Measurements from ENCODE around the gene PRKAG2.

The PRKAG2 gene

GRCh38 chr7:151520419-151521261, 356.3 kb downstream of the PRKAG2 start:
- TF ChIP-seq ZBTB7A (IDR thresholded peaks at IDR 0.05; ENCODE audit: low read depth): no peak

DNA sequence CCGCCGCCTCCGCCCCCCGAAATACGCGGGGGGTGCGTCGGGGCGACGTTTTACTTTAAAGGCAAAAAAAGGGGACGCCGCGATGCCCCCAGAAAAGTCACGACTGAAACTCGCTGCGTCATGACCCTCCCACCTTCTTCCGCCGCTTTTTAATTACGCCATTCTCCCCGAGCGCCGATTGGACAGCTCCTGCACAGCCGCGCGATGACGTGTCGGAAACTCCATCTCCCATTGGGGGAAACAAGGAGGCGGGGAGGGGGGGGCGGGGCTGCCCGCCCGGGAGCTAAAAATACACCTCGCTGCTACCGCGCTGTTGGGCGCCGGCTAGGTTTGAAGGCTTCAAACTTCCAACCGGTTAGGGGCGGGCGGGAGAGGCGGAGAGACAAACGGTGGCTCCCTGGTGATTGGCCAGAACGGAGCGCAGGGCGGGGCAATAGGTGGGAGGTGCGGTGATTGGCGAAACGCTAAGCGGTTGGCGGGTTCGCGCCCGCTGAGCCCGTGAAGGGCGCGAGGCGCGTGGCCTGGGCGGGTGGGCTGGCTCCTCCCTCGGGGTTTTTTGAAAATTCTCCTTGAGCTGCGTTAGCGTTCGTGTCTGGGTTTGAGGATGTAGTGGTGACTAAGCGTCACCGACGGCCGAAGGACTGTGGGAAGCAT, 357.0 kb downstream of the PRKAG2 start, which contains the start of gene RHEB:
RHEB (minus strand) TSS at position 131 of the 654 bp plus-strand sequence. CDS start 384 bp downstream, outside the sequence.
- TF ChIP-seq, protein P1, sequence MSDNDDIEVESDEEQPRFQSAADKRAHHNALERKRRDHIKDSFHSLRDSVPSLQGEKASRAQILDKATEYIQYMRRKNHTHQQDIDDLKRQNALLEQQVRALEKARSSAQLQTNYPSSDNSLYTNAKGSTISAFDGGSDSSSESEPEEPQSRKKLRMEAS (IDR thresholded peaks at IDR 0.05): peak; percentile 98
- TF ChIP-seq TCF12 (IDR thresholded peaks at IDR 0.05; ENCODE audit: low read depth): no peak
- peak; percentile 63; the same call in 1 of the 2 replicates for TF ChIP-seq FOXM1 (IDR thresholded peaks at IDR 0.05; ENCODE audit: borderline replicate concordance, low read depth)
- peak; percentile 93 for TF ChIP-seq CREB1 (IDR thresholded peaks at IDR 0.05; ENCODE audit: low read depth)

- TF ChIP-seq RAD21 (IDR thresholded peaks at IDR 0.05; ENCODE audit: low read depth): peak; percentile 2; the same call in 1 of the 2 replicates
- TF ChIP-seq, protein P1 (IDR thresholded peaks at IDR 0.05): peak; percentile 19; the same call in 1 of the 2 replicates
Observed at GRCh38 chr7:151518947-151519764, 357.8 kb downstream of the PRKAG2 start.

DNA sequence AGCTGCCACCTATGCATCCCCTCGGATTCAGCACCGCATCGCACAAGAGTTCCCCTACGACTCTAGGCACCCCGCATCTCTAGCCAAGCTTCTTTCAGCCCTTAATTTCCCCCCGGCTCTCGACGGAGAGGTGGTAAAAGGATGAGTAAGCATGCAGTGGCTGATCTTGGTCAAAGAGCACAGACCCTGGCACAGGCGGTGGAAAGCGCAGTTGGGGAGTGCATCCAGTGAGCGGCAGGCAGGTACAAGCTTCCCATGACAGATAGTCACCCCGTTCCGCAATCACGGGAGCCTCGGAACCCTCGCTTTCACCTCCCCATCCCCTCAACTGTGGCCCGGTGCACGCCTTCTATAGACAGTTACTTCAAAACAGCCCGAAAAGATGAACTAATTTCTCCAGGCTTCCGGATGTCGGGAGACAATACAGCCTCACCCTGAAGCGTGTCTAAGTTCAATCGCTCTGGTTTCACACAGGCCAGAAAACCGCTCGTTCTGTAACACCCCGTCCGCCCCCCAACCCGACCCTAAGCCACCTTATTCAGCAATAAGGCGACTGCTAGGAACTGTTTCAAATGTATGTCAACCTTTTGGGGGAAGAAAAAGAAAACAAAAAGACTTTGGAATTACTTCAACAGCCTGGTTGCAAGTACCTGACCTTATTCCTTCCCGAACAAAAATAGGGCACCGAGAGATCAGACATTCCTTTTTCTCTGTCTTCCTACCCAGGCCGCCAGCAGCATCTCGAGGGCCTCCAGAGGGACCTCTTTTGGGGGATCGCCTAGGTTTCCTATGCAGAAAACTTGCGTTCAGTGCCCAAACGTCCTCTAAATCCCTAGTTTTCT, 358.6 kb downstream of the PRKAG2 start:
- TF ChIP-seq, protein P1 (IDR thresholded peaks at IDR 0.05): no peak
- no peak for TF ChIP-seq FOXM1 (IDR thresholded peaks at IDR 0.05; ENCODE audit: borderline replicate concordance, low read depth)
- TF ChIP-seq EGR1 (IDR thresholded peaks at IDR 0.05): no peak
- no peak for TF ChIP-seq CREB1 (IDR thresholded peaks at IDR 0.05; ENCODE audit: low read depth)
- TF ChIP-seq TAF1 (IDR thresholded peaks at IDR 0.05; ENCODE audit: low read depth): no peak
- TF ChIP-seq YY1 (IDR thresholded peaks at IDR 0.05; ENCODE audit: low read depth): no peak
- no peak for TF ChIP-seq NFIC (IDR thresholded peaks at IDR 0.05)
- TF ChIP-seq TCF12 (IDR thresholded peaks at IDR 0.05; ENCODE audit: low read depth): no peak
- no peak for TF ChIP-seq RAD21 (IDR thresholded peaks at IDR 0.05; ENCODE audit: low read depth)
- no peak for TF ChIP-seq EP300 (IDR thresholded peaks at IDR 0.05; ENCODE audit: borderline replicate concordance)
- TF ChIP-seq, protein P2, sequence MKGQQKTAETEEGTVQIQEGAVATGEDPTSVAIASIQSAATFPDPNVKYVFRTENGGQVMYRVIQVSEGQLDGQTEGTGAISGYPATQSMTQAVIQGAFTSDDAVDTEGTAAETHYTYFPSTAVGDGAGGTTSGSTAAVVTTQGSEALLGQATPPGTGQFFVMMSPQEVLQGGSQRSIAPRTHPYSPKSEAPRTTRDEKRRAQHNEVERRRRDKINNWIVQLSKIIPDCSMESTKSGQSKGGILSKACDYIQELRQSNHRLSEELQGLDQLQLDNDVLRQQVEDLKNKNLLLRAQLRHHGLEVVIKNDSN (IDR thresholded peaks at IDR 0.05): no peak
- no peak for TF ChIP-seq CEBPB (IDR thresholded peaks at IDR 0.05)
- TF ChIP-seq, protein P3, sequence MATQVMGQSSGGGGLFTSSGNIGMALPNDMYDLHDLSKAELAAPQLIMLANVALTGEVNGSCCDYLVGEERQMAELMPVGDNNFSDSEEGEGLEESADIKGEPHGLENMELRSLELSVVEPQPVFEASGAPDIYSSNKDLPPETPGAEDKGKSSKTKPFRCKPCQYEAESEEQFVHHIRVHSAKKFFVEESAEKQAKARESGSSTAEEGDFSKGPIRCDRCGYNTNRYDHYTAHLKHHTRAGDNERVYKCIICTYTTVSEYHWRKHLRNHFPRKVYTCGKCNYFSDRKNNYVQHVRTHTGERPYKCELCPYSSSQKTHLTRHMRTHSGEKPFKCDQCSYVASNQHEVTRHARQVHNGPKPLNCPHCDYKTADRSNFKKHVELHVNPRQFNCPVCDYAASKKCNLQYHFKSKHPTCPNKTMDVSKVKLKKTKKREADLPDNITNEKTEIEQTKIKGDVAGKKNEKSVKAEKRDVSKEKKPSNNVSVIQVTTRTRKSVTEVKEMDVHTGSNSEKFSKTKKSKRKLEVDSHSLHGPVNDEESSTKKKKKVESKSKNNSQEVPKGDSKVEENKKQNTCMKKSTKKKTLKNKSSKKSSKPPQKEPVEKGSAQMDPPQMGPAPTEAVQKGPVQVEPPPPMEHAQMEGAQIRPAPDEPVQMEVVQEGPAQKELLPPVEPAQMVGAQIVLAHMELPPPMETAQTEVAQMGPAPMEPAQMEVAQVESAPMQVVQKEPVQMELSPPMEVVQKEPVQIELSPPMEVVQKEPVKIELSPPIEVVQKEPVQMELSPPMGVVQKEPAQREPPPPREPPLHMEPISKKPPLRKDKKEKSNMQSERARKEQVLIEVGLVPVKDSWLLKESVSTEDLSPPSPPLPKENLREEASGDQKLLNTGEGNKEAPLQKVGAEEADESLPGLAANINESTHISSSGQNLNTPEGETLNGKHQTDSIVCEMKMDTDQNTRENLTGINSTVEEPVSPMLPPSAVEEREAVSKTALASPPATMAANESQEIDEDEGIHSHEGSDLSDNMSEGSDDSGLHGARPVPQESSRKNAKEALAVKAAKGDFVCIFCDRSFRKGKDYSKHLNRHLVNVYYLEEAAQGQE (IDR thresholded peaks at IDR 0.05; ENCODE audit: low read depth): no peak
- no peak for TF ChIP-seq ZBTB7A (IDR thresholded peaks at IDR 0.05; ENCODE audit: low read depth)

- TF ChIP-seq RAD21 (IDR thresholded peaks at IDR 0.05; ENCODE audit: low read depth) (no peak), TEAD4 (IDR thresholded peaks at IDR 0.05) (no peak), EGR1 (IDR thresholded peaks at IDR 0.05) (no peak), TAF1 (IDR thresholded peaks at IDR 0.05; ENCODE audit: low read depth) (no peak)
Observed at GRCh38 chr7:151517601-151518104, 359.3 kb downstream of the PRKAG2 start.

DNA sequence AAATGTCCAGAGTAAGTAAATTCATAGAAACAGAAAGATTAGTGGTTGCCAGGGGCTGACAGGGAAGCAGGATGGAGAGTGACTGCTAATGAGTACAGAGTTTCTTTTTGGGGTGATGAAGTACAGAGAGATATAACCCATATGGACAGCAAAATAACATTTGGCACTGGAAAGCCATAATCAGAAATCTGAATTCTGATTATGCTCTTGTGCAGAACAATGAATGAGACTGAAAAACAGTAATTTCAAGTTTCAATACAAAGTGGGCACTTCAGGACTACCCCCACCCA, 361.7 kb downstream of the PRKAG2 start:
- TF ChIP-seq CEBPB (IDR thresholded peaks at IDR 0.05) (no peak), RAD21 (IDR thresholded peaks at IDR 0.05; ENCODE audit: low read depth) (no peak), FOXM1 (IDR thresholded peaks at IDR 0.05; ENCODE audit: borderline replicate concordance, low read depth) (no peak), ZBTB7A (IDR thresholded peaks at IDR 0.05; ENCODE audit: low read depth) (no peak), EP300 (IDR thresholded peaks at IDR 0.05; ENCODE audit: borderline replicate concordance) (no peak), NFIC (IDR thresholded peaks at IDR 0.05) (no peak), TAF1 (IDR thresholded peaks at IDR 0.05; ENCODE audit: low read depth) (no peak), EGR1 (IDR thresholded peaks at IDR 0.05) (no peak), TCF12 (IDR thresholded peaks at IDR 0.05; ENCODE audit: low read depth) (no peak), TEAD4 (IDR thresholded peaks at IDR 0.05) (no peak), YY1 (IDR thresholded peaks at IDR 0.05; ENCODE audit: low read depth) (no peak)
- TF ChIP-seq, protein P1 (IDR thresholded peaks at IDR 0.05): no peak
